MM.1S (cell line): Measurements from ENCODE around the gene ZXDC.

Experiments used
- DNase-seq: peaks from one replicate; pipeline ENCODE4 v3.0.0-alpha.2; 2015
- H2AFZ ChIP-seq: fragments of 300-600 bp; sonication (generic); 2 replicates; pipeline ENCODE4 v1.6.0; 2016; ENCODE audit warnings: antibody characterized with exemption, low read length
- H3F3A ChIP-seq: fragments of 300-600 bp; sonication (generic); 2 replicates; pipeline ENCODE4 v1.6.1; 2016; ENCODE audit warnings: mild to moderate bottlenecking, antibody characterized with exemption, low read length, moderate library complexity, mixed read lengths; ENCODE audit not compliant: insufficient read depth
- H3K27ac ChIP-seq: fragments of 300-600 bp; sonication (generic); 2 replicates; pipeline ENCODE4 v1.5.1; 2016; ENCODE audit warnings: mild to moderate bottlenecking, low read length
- H3K27me3 ChIP-seq: fragments of 300-600 bp; sonication (generic); replicated peaks from 2 replicates; pipeline ENCODE4 v1.6.0; 2016; ENCODE audit warnings: low read length; ENCODE audit not compliant: insufficient read depth
- H3K36me3 ChIP-seq: fragments of 300-600 bp; sonication (generic); replicated peaks from 2 replicates; pipeline ENCODE4 v1.6.1; 2016; ENCODE audit warnings: mild to moderate bottlenecking, low read length, mixed read lengths; ENCODE audit not compliant: insufficient read depth
- H3K4me1 ChIP-seq: fragments of 300-600 bp; sonication (generic); 2 replicates; pipeline ENCODE4 v1.6.1; 2016; ENCODE audit warnings: low read length, mixed read lengths
- H3K4me2 ChIP-seq: fragments of 300-600 bp; sonication (generic); 2 replicates; pipeline ENCODE4 v1.6.0; 2016; ENCODE audit warnings: low read depth, low read length
- H3K4me3 ChIP-seq: fragments of 300-600 bp; sonication (generic); 2 replicates; pipeline ENCODE4 v1.5.1; 2016; ENCODE audit warnings: low read length, mixed read lengths
- H3K79me2 ChIP-seq: fragments of 300-600 bp; sonication (generic); 2 replicates; pipeline ENCODE4 v1.6.1; 2016; ENCODE audit warnings: mixed run types, low read length, mixed read lengths
- H3K9ac ChIP-seq: fragments of 300-600 bp; sonication (generic); 2 replicates; pipeline ENCODE4 v1.6.1; 2016; ENCODE audit warnings: low read length, mixed read lengths
- H3K9me2 ChIP-seq: fragments of 300-600 bp; sonication (generic); replicated peaks from 2 replicates; pipeline ENCODE4 v1.6.1; 2016; ENCODE audit warnings: mild to moderate bottlenecking, low read length, mixed read lengths; ENCODE audit not compliant: insufficient read depth
- H3K9me3 ChIP-seq: fragments of 300-600 bp; sonication (generic); replicated peaks from 2 replicates; pipeline ENCODE4 v1.6.1; 2016; ENCODE audit warnings: mild to moderate bottlenecking, low read length, mixed read lengths; ENCODE audit not compliant: insufficient read depth
- H4K20me1 ChIP-seq: fragments of 300-600 bp; sonication (generic); 2 replicates; pipeline ENCODE4 v1.6.1; 2016; ENCODE audit warnings: mild to moderate bottlenecking, low read length, moderate library complexity, mixed read lengths; ENCODE audit not compliant: insufficient read depth
- EZH2 ChIP-seq: fragments of 300-600 bp; sonication (generic); optimal IDR thresholded peaks from 2 replicates; pipeline ENCODE3; 2017; ENCODE audit warnings: low read depth, mild to moderate bottlenecking, antibody characterized with exemption, low read length, mixed read lengths
- EZH2phosphoT487 ChIP-seq: fragments of 300-600 bp; sonication (generic); IDR thresholded peaks from 2 replicates; pipeline ENCODE4 v1.6.1; 2018; ENCODE audit warnings: antibody characterized with exemption, low read length
- TF ChIP-seq, protein P1 (sequence below): fragments of 300-600 bp; sonication (generic); IDR thresholded peaks from 2 replicates; pipeline ENCODE4 v1.5.1; 2016; ENCODE audit warnings: antibody characterized with exemption, low read length, mixed read lengths

ZXDC gene

DNA sequence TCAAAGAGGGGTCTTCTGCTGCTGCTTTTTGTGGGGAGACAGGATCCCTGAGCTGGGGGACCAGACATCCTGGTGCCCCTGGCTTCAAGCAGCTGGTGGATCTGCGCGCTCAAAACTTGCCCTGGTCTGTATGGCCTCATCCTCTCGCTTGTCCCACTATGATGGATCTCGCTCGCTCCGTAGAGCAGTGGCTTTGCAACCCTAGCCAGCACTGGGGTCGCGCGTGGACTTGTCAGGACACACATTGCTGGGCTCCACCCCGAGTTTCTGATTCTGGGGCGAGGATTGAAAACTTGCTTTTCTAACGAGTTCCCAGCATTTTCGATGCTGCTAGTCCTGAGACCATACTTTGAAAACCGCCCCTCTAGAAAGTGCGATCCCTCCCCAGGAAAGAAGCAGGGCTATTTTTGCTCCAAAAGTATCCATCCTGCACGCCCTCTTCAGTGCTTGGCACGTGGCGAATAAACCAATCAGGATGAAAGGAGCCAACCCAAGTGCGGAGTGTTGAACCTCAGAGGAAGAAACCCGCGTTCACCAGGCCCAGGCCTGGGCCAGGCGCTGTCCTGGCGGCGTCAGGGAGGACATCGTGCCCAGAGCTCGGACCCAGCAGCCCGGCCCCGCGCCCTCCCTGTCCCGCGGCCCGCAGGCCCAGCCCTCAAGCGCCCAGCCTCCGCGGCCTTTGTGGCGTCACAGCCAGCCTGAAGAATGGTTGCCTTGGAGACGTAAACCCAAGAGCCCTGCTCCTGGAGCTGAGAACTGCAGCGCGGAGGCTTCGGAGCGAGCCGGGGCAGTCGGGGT is 81.3 kb downstream of the ZXDC start, which contains the start of gene CFAP100:
TSS of gene CFAP100 (plus strand) at position 731 of the 798 bp plus-strand sequence. CDS start 1,092 bp downstream, outside the sequence.
- no peaks in the 10 kb centered on the region for H3K9me2 ChIP-seq
- no peak within 1 kb of the TSS for H3K9ac ChIP-seq
- H3K9me3 ChIP-seq: no peaks in the 10 kb centered on the region
- DNase-seq: no peak
- peaks cover 18% of the 10 kb centered on the region for H3F3A ChIP-seq
- TF ChIP-seq EZH2 (no peak), EZH2phosphoT487 (no peak)
- TF ChIP-seq, protein P1, sequence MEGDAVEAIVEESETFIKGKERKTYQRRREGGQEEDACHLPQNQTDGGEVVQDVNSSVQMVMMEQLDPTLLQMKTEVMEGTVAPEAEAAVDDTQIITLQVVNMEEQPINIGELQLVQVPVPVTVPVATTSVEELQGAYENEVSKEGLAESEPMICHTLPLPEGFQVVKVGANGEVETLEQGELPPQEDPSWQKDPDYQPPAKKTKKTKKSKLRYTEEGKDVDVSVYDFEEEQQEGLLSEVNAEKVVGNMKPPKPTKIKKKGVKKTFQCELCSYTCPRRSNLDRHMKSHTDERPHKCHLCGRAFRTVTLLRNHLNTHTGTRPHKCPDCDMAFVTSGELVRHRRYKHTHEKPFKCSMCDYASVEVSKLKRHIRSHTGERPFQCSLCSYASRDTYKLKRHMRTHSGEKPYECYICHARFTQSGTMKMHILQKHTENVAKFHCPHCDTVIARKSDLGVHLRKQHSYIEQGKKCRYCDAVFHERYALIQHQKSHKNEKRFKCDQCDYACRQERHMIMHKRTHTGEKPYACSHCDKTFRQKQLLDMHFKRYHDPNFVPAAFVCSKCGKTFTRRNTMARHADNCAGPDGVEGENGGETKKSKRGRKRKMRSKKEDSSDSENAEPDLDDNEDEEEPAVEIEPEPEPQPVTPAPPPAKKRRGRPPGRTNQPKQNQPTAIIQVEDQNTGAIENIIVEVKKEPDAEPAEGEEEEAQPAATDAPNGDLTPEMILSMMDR: no peak
- no peak within 1 kb of the TSS for H3K4me2 ChIP-seq
- peaks cover 49% of the 10 kb centered on the region for H3K4me1 ChIP-seq
- H4K20me1 ChIP-seq: no peaks in the 10 kb centered on the region
- H3K27me3 ChIP-seq: no peaks in the 10 kb centered on the region
- no peaks in the 10 kb centered on the region for H3K36me3 ChIP-seq
- H3K27ac ChIP-seq: no peak within 1 kb of the TSS
- H3K4me3 ChIP-seq: no peak within 1 kb of the TSS
- H3K79me2 ChIP-seq: no peaks in the 10 kb centered on the region
- H2AFZ ChIP-seq: no peak within 1 kb of the TSS

GRCh38 chr3:126393563-126393962 is 82.1 kb downstream of the ZXDC start:
- no peak for DNase-seq
- Histone ChIP-seq H2AFZ (no peak overlapping the region), H3K4me1 (peaks cover 41% of the 10 kb centered on the region), H3K4me3 (no peak overlapping the region), H3K9me2 (no peaks in the 10 kb centered on the region), H4K20me1 (no peaks in the 10 kb centered on the region), H3K9me3 (no peaks in the 10 kb centered on the region), H3K27ac (no peak overlapping the region), H3K4me2 (no peak overlapping the region), H3F3A (peaks cover 11% of the 10 kb centered on the region; the same call in 1 of the 2 replicates), H3K27me3 (no peaks in the 10 kb centered on the region), H3K79me2 (no peaks in the 10 kb centered on the region), H3K9ac (no peak overlapping the region), H3K36me3 (no peaks in the 10 kb centered on the region)
- TF ChIP-seq EZH2: no peak
- TF ChIP-seq EZH2phosphoT487: no peak
- TF ChIP-seq, protein P1: no peak

- Histone ChIP-seq H3F3A (peaks cover 7% of the 10 kb centered on the region; the same call in 1 of the 2 replicates), H3K4me1 (peaks cover 34% of the 10 kb centered on the region), H3K4me2 (no peak overlapping the region), H3K9me3 (no peaks in the 10 kb centered on the region), H3K27me3 (no peaks in the 10 kb centered on the region), H3K9me2 (no peaks in the 10 kb centered on the region), H3K36me3 (no peaks in the 10 kb centered on the region), H3K9ac (no peak overlapping the region), H4K20me1 (no peaks in the 10 kb centered on the region), H3K27ac (no peak overlapping the region), H2AFZ (no peak overlapping the region), H3K4me3 (no peak overlapping the region), H3K79me2 (no peaks in the 10 kb centered on the region)
- TF ChIP-seq, protein P1: no peak
- TF ChIP-seq EZH2phosphoT487 (no peak), EZH2 (no peak)
- no peak for DNase-seq
Measured at GRCh38 chr3:126392246-126392645, 83.4 kb downstream of the ZXDC start.
